Thyroid gland (tissue), 4 donors: ENCODE measurements around the gene BAZ1B. TPM values are rescaled to one million over a fixed set of nuclear protein-coding genes. Genes with fewer than 3 reads are reported as not detected.
"Not testable (repeated sequence)": the region's sequence is repeated elsewhere in the genome, so short reads cannot be mapped to it uniquely, and the experiment has no call there.

Source experiments
- DNase-seq, 2 donors: peaks; one replicate each; pipeline ENCODE4 v3.0.0-alpha.2; 2019
- H3K27ac ChIP-seq, 3 donors: fragments of 200-600 bp; sonication (generic); 1 replicate in 2 of 3; 2 replicates in 1 of 3; pipeline ENCODE4 v1.5.1; 2016 to 2019; ENCODE audit warnings: mild to moderate bottlenecking in 1 of 3, moderate library complexity in 1 of 3
- H3K27me3 ChIP-seq: fragments of 200-600 bp; sonication (generic); one replicate; pipeline ENCODE4 v1.5.1; 2019
- H3K36me3 ChIP-seq, 2 donors: fragments of 200-600 bp; sonication (generic); one replicate each; pipeline ENCODE4 v1.5.1; 2016 to 2019
- H3K4me1 ChIP-seq, 2 donors: fragments of 200-600 bp; sonication (generic); one replicate each; pipeline ENCODE4 v1.5.1; 2017 to 2019
- H3K4me3 ChIP-seq, 3 donors: fragments of 200-600 bp; sonication (generic); replicated peaks in 1 of 3; 1 replicate in 2 of 3; 2 replicates in 1 of 3; pipeline ENCODE4 v1.5.1; 2016; ENCODE audit warnings: mild to moderate bottlenecking in 1 of 3
- H3K9me3 ChIP-seq: fragments of 200-600 bp; sonication (generic); one replicate; pipeline ENCODE4 v1.5.1; 2017
- CTCF ChIP-seq, 6 experiments: fragments of 200-600 bp in 3 of 6; fragments of 450-650 bp in 3 of 6; sonication (generic) in 3 of 6; IDR thresholded peaks; one replicate each; pipeline ENCODE4 v1.5.1; 2016 to 2019; ENCODE audit warnings: antibody characterized with exemption in 6 of 6, mild to moderate bottlenecking in 2 of 6, inconsistent platforms in 1 of 6, moderate library complexity in 1 of 6
- POLR2A ChIP-seq, 2 donors: fragments of 450-650 bp; IDR thresholded peaks; one replicate each; pipeline ENCODE4 v1.6.1; 2017; ENCODE audit warnings: antibody characterized with exemption in 2 of 2, mild to moderate bottlenecking in 2 of 2, moderate library complexity in 1 of 2
- WGBS, 2 donors: methylation state at CpG; one replicate each; pipeline ENCODE4 v1.1.5; 2017; 5-methylcytosine and 5-hydroxymethylcytosine counted together
- intact Hi-C: fragments of 100-400 bp; cut with DNase I; formaldehyde crosslinking; loops from one replicate; pipeline ENCODE4 v1.15.1; 2023
- total RNA-seq, 4 donors: library from RNA; depleted of rRNA; stranded (reverse); fragments of >200 nt; gene quantifications; one replicate each; pipeline ENCODE4 v1.2.3, GENCODE V29; 2016

Gene BAZ1B
- total RNA-seq, 4 donors from 2014 or later: 52.8 to 69.0 (median 55.1) TPM

- H3K9me3 ChIP-seq: no peaks in the 10 kb centered on the region
- WGBS, 2 donors: 78 to 88% methylated on average over 5 of the region's 5 CpGs
- intact Hi-C loops: no loop called here
These were observed 39.3 kb downstream of the BAZ1B start for GRCh38 chr7:73482746-73483145.

GRCh38 chr7:73481521-73481920, 40.6 kb downstream of the BAZ1B start:
- H3K9me3 ChIP-seq, H3K4me3 ChIP-seq, H3K4me1 ChIP-seq, H3K27ac ChIP-seq, DNase-seq, H3K27me3 ChIP-seq, intact Hi-C loops: not testable (repeated sequence)
- 97% methylated on average over 12 of the region's 12 CpGs for WGBS, 2 donors
- peaks cover 26% of the 10 kb centered on the region in 2 donors for H3K36me3 ChIP-seq

More at GRCh38 chr7:73482746-73483145, 39.3 kb downstream of the BAZ1B start:
- no peaks in the 10 kb centered on the region for H3K4me1 ChIP-seq
- TF ChIP-seq CTCF (IDR thresholded peaks at IDR 0.05) (no peak), POLR2A (IDR thresholded peaks at IDR 0.05) (no peak)
- no peak overlapping the region for H3K4me3 ChIP-seq
- no peaks in the 10 kb centered on the region for H3K27me3 ChIP-seq
- H3K27ac ChIP-seq: no peak overlapping the region
- DNase-seq: peak in 1 of 2 donors; percentile 20
- H3K36me3 ChIP-seq: peaks cover 15 to 21% of the 10 kb centered on the region in 2 donors

GRCh38 chr7:73478549-73478948, 43.5 kb downstream of the BAZ1B start:
- Histone ChIP-seq H3K27me3 (no peaks in the 10 kb centered on the region), H3K9me3 (no peaks in the 10 kb centered on the region), H3K4me3 (no peak overlapping the region), H3K36me3 (peaks cover 30 to 32% of the 10 kb centered on the region in 2 donors), H3K4me1 (no peaks in the 10 kb centered on the region), H3K27ac (no peak overlapping the region)
- intact Hi-C loops: no loop called here
- no peak for DNase-seq
- TF ChIP-seq POLR2A (IDR thresholded peaks at IDR 0.05): no peak
- no peak for TF ChIP-seq CTCF (IDR thresholded peaks at IDR 0.05)

GRCh38 chr7:73477376-73477775, 44.7 kb downstream of the BAZ1B start:
- H3K36me3 ChIP-seq: peaks cover 30 to 32% of the 10 kb centered on the region in 2 donors
- no peak overlapping the region for H3K4me3 ChIP-seq
- WGBS, 2 donors: 89 to 92% methylated on average over 5 of the region's 5 CpGs
- intact Hi-C loops: no loop called here
- no peak for DNase-seq
- no peaks in the 10 kb centered on the region for H3K4me1 ChIP-seq
- H3K9me3 ChIP-seq: no peaks in the 10 kb centered on the region
- no peak for TF ChIP-seq POLR2A (IDR thresholded peaks at IDR 0.05)
- H3K27me3 ChIP-seq: no peaks in the 10 kb centered on the region
- H3K27ac ChIP-seq: no peak overlapping the region

- Histone ChIP-seq H3K4me3 (no peak overlapping the region), H3K9me3 (no peaks in the 10 kb centered on the region), H3K4me1 (no peaks in the 10 kb centered on the region), H3K27ac (no peak overlapping the region), H3K27me3 (no peaks in the 10 kb centered on the region), H3K36me3 (peaks cover 41 to 46% of the 10 kb centered on the region in 2 donors)
- TF ChIP-seq CTCF (IDR thresholded peaks at IDR 0.05): no peak
- TF ChIP-seq POLR2A (IDR thresholded peaks at IDR 0.05): no peak
- intact Hi-C loops: no loop called here
- DNase-seq: no peak
- WGBS, 2 donors: 93 to 94% methylated on average over 5 of the region's 5 CpGs
These were observed 51.9 kb downstream of the BAZ1B start for GRCh38 chr7:73470208-73470607.

- H3K27me3 ChIP-seq, H3K4me1 ChIP-seq, H3K27ac ChIP-seq, DNase-seq, H3K9me3 ChIP-seq, intact Hi-C loops, H3K4me3 ChIP-seq: not testable (repeated sequence)
- H3K36me3 ChIP-seq: peaks cover 56 to 68% of the 10 kb centered on the region in 2 donors
- 95 to 99% methylated on average over 6 of the region's 6 CpGs for WGBS, 2 donors
These were observed 55.0 kb downstream of the BAZ1B start for GRCh38 chr7:73467046-73467445.

GRCh38 chr7:73466112-73466511, 56.0 kb downstream of the BAZ1B start:
- H3K27me3 ChIP-seq: no peaks in the 10 kb centered on the region
- H3K36me3 ChIP-seq: peaks cover 58 to 75% of the 10 kb centered on the region in 2 donors
- H3K4me3 ChIP-seq: no peak overlapping the region
- no peak for DNase-seq
- intact Hi-C loops: no loop called here
- no peak overlapping the region for H3K27ac ChIP-seq
- WGBS, 2 donors: 97 to 98% methylated on average over 1 of the region's 1 CpG
- H3K4me1 ChIP-seq: no peaks in the 10 kb centered on the region
- TF ChIP-seq CTCF (IDR thresholded peaks at IDR 0.05): no peak
- TF ChIP-seq POLR2A (IDR thresholded peaks at IDR 0.05): no peak
- H3K9me3 ChIP-seq: no peaks in the 10 kb centered on the region
